Mesenteric fat pad (tissue), 1 donor: Measurements from ENCODE around the gene PAX9. TPM values are rescaled to one million over a fixed set of nuclear protein-coding genes. Genes with fewer than 3 reads are reported as not detected.

Source experiments
- DNase-seq: peaks from one replicate; pipeline ENCODE4 v3.0.0-alpha.2; 2020; ENCODE audit warnings: low spot score
- total RNA-seq: library from RNA; stranded (reverse); fragmentation: NEBNext Ultra II Directional; extraction: Animal tissue kit (Norgen Biotek cat#: 25700); gene quantifications from one replicate; pipeline ENCODE4 v1.2.1, GENCODE V29; 2021
- donor health status: DM: yes; HTN: yes; CAD: no.

PAX9 gene
- total RNA-seq, 1 donor from 2014 or later, result not detected

- no peak for DNase-seq
Observed at GRCh38 chr14:36726128-36726527, 64.5 kb downstream of the PAX9 start.

Other genes starting within 250 kb of the PAX9 start
- gene NKX2-1, start 141.6 kb upstream of the PAX9 start, total RNA-seq, result not detected
- gene NKX2-8, start 79.2 kb upstream of the PAX9 start, total RNA-seq, result not detected